NCI-H446 (cell line): ENCODE measurements around the gene MAP2K5.
"Not testable (repeated sequence)": the region's sequence is repeated elsewhere in the genome, so short reads cannot be mapped to it uniquely, and the experiment has no call there.

Experiments
- DNase-seq, 2 experiments: peaks; one replicate each; lab custom pipeline; 2025; lab: John Stamatoyannopoulos, UW

Gene MAP2K5

GRCh38 chr15:67672834-67673233, 130.3 kb downstream of the MAP2K5 start:
- DNase-seq: not testable (repeated sequence)

- DNase-seq: no peak
These were observed 132.5 kb downstream of the MAP2K5 start for GRCh38 chr15:67674983-67675382.

- no peak for DNase-seq
These were observed 135.6 kb downstream of the MAP2K5 start for GRCh38 chr15:67678089-67678488.

GRCh38 chr15:67678993-67679392, 136.5 kb downstream of the MAP2K5 start:
- no peak for DNase-seq

GRCh38 chr15:67680641-67681040, 138.1 kb downstream of the MAP2K5 start:
- no peak for DNase-seq

GRCh38 chr15:67685008-67685599, 142.6 kb downstream of the MAP2K5 start:
- peak in 1 of 2 experiments; percentile 3 for DNase-seq

GRCh38 chr15:67685716-67686115, 143.2 kb downstream of the MAP2K5 start:
- DNase-seq: no peak

- no peak for DNase-seq
These were observed 148.4 kb downstream of the MAP2K5 start for GRCh38 chr15:67690936-67691335.

GRCh38 chr15:67691450-67691849, 148.9 kb downstream of the MAP2K5 start:
- no peak for DNase-seq

- no peak for DNase-seq
These were observed 150.1 kb downstream of the MAP2K5 start for GRCh38 chr15:67692573-67692972.

GRCh38 chr15:67696087-67696486, 153.6 kb downstream of the MAP2K5 start:
- no peak for DNase-seq

GRCh38 chr15:67700023-67700422, 157.5 kb downstream of the MAP2K5 start:
- peak in 1 of 2 experiments; percentile 0 for DNase-seq

- no peak for DNase-seq
These were observed 159.2 kb downstream of the MAP2K5 start for GRCh38 chr15:67701669-67702068.

- DNase-seq: no peak
These were observed 165.2 kb downstream of the MAP2K5 start for GRCh38 chr15:67707520-67708283.

GRCh38 chr15:67708500-67708899, 166.0 kb downstream of the MAP2K5 start:
- DNase-seq: no peak

- no peak for DNase-seq
These were observed 172.7 kb downstream of the MAP2K5 start for GRCh38 chr15:67715170-67715569.

GRCh38 chr15:67716171-67716570, 173.7 kb downstream of the MAP2K5 start:
- no peak for DNase-seq

GRCh38 chr15:67717776-67718175, 175.3 kb downstream of the MAP2K5 start:
- no peak for DNase-seq

- no peak for DNase-seq
These were observed 176.9 kb downstream of the MAP2K5 start for GRCh38 chr15:67719330-67719959.

- no peak for DNase-seq
These were observed 178.2 kb downstream of the MAP2K5 start for GRCh38 chr15:67720556-67721175.

GRCh38 chr15:67722030-67722817, 179.7 kb downstream of the MAP2K5 start:
- no peak for DNase-seq
